ENCODE results near the gene ADCYAP1.

DNA sequence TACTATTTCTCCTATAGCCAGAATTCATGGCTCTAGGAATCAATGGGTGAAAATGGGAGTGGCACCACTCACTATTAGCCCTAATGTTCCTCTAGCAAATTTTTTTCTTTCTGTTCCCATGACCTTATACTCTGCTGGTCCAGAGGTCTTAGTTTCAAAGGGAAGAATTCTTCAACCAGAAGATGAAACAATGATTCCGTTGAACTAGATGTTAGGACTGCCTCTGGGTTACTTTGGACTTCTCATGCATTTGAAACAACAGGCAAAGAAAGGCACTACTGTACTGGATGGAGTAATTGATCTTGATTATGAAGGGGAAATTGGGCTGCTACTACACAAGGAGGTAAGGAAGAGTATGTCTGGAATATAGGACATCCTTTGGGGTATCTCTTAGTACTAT is 18.6 kb upstream of the ADCYAP1 start:
- no peak for TF ChIP-seq CTCF (IDR thresholded peaks at IDR 0.05)
- TF ChIP-seq MAZ (IDR thresholded peaks at IDR 0.05; ENCODE audit: borderline replicate concordance, low read depth, low read length): no peak
- no peak for TF ChIP-seq BHLHE40 (IDR thresholded peaks at IDR 0.05; ENCODE audit: low read depth, low read length)

All from A549 (cell line).